Measurements from ENCODE around the gene DDTL.

Gene DDTL

GRCh38 chr22:24006207-24006913 lies 39.7 kb downstream of the DDTL start:
- DNase-seq (ENCODE audit: low read depth) = no peak

- DNase-seq (ENCODE audit: low read depth) = no peak
Measured at GRCh38 chr22:24006914-24007214, 40.2 kb downstream of the DDTL start.

GRCh38 chr22:24007253-24008021 lies 40.7 kb downstream of the DDTL start:
- no peak for DNase-seq (ENCODE audit: low read depth)

DNA sequence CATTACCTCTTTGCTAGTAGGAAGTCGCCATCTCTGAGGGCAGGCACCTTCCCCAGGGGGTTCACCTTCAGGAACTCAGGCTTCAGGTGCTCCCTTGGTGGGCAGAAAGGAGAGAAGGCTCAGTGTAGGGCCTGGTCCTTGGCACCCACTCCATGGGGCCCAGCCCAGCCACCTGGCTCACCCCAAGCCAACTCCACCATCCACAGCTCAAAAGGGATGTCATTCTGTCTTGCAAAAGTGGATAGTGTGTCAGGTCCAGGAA lies 41.3 kb downstream of the DDTL start:
- no peak for DNase-seq (ENCODE audit: low read depth)

DNA sequence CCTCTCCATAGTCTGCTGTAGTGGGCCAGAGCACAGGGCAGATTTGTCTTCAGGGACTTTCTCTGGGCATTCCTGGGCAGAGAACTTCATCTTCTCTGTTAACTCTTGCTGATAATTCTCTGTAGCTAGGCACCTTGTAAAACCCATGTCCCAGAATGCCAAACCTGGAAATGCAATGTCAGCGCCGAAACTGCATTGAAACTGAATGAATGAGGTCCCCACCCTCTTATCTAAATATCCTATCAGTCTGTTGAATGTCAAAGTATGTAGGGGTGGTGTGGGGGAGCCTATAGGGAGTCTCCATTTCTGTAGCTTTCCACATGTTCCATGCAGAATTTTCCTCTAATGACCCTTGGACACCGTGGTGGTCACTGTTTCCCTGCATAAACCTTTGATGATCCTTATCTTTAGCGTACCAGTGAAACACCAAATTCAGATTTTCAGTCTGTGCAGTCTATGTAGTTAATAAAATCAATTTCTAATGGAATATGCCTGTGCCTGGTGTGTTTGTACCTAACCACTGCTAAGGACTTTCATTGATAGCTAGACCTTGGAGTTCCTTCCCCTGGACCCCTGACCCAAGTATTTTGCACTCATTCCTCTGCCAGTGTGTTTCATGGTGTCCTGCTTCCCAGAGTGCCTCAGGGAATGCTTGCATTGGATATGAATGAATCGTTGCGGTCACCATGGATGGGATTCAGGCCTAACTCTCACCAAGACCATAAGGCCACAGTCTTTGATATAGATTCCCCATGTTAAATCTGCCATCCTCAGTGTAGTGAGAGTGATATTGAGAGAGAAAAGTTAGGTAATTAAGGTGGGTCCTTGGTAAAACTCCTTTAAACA lies 41.9 kb downstream of the DDTL start:
- DNase-seq (ENCODE audit: low read depth) = no peak

- DNase-seq (ENCODE audit: low read depth) = no peak
Measured at GRCh38 chr22:24009227-24010017, 42.7 kb downstream of the DDTL start.

- DNase-seq (ENCODE audit: low read depth) = no peak
Measured at GRCh38 chr22:24010018-24010391, 43.3 kb downstream of the DDTL start.

DNA sequence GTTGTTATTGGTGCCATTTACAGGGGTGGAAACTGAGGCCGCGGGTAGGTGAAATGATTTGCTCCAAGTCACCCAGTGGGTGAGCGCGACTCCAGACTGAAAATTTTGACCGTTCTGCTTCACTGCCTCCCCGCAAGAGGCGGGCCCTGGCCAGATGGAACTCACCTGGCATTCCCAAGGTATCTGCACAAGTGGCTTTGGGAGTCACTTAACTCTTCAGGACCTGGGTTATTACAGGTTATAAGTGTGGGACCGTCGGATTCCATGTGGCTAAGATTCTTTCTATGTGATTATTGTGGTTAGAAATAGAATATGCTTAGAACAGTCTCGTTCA lies 45.0 kb downstream of the DDTL start:
- no peak for DNase-seq (ENCODE audit: low read depth)

DNA sequence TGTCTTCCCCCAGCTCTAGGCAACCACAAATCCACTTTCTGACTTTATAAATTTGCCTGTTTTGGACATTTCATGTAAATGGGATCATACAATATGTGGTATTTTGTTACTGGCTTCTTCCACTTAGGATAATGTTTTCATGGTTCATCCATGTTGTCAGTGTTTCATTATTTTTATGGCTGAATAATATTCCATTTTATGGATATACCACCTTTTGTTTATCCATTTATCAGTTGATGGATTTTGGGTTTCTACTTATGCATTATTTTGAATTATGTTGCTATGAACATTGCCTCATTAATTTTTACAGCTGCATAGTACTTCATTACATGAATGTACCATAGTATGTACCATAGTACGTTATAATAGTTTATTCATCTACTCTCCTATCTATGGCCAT lies 49.5 kb downstream of the DDTL start:
- DNase-seq (ENCODE audit: low read depth) = no peak

- DNase-seq (ENCODE audit: low read depth) = no peak
Measured at GRCh38 chr22:24021304-24021703, 54.6 kb downstream of the DDTL start.
